Ascending aorta (tissue), 2 donors: ENCODE data around the gene SHOC2. TPM values are rescaled to one million over a fixed set of nuclear protein-coding genes. Genes with fewer than 3 reads are reported as not detected.

ENCODE experiments used
- DNase-seq, 2 donors: peaks; one replicate each; pipeline ENCODE4 v3.0.0-alpha.2; 2019; ENCODE audit warnings: low spot score in 2 of 2
- H3K27ac ChIP-seq, 2 donors: fragments of 200-600 bp; sonication (generic); one replicate each; pipeline ENCODE4 v1.5.1; 2016 to 2017; ENCODE audit warnings: mild to moderate bottlenecking in 1 of 2
- H3K27me3 ChIP-seq: fragments of 200-600 bp; sonication (generic); one replicate; pipeline ENCODE4 v1.5.1; 2017
- H3K36me3 ChIP-seq, 2 donors: fragments of 200-600 bp; sonication (generic); one replicate each; pipeline ENCODE4 v1.5.1; 2016
- H3K4me1 ChIP-seq, 2 donors: fragments of 200-600 bp; sonication (generic); one replicate each; pipeline ENCODE4 v1.5.1; 2016 to 2017; ENCODE audit warnings: mild to moderate bottlenecking in 1 of 2
- H3K4me3 ChIP-seq, 2 donors: fragments of 200-600 bp; sonication (generic); one replicate each; pipeline ENCODE4 v1.5.1; 2016 to 2017; ENCODE audit warnings: mild to moderate bottlenecking in 1 of 2
- H3K9me3 ChIP-seq, 2 donors: fragments of 200-600 bp; sonication (generic); one replicate each; pipeline ENCODE4 v1.5.1; 2016
- CTCF ChIP-seq, 3 experiments: fragments of 200-600 bp in 2 of 3; fragments of 450-650 bp in 1 of 3; sonication (generic) in 2 of 3; IDR thresholded peaks; one replicate each; pipeline ENCODE4 v1.5.1; 2016 to 2019; ENCODE audit warnings: antibody characterized with exemption in 3 of 3, mild to moderate bottlenecking in 1 of 3, moderate library complexity in 1 of 3
- intact Hi-C: fragments of 100-400 bp; cut with DNase I; formaldehyde crosslinking; loops from one replicate; pipeline ENCODE4 v1.15.1; 2023
- total RNA-seq: library from RNA; depleted of rRNA; stranded (reverse); fragments of >200 nt; gene quantifications from one replicate; pipeline ENCODE4 v1.1.0, GENCODE V29; 2016

SHOC2 gene
- total RNA-seq, 1 donor from 2014 or later, result 49.6 TPM

DNA sequence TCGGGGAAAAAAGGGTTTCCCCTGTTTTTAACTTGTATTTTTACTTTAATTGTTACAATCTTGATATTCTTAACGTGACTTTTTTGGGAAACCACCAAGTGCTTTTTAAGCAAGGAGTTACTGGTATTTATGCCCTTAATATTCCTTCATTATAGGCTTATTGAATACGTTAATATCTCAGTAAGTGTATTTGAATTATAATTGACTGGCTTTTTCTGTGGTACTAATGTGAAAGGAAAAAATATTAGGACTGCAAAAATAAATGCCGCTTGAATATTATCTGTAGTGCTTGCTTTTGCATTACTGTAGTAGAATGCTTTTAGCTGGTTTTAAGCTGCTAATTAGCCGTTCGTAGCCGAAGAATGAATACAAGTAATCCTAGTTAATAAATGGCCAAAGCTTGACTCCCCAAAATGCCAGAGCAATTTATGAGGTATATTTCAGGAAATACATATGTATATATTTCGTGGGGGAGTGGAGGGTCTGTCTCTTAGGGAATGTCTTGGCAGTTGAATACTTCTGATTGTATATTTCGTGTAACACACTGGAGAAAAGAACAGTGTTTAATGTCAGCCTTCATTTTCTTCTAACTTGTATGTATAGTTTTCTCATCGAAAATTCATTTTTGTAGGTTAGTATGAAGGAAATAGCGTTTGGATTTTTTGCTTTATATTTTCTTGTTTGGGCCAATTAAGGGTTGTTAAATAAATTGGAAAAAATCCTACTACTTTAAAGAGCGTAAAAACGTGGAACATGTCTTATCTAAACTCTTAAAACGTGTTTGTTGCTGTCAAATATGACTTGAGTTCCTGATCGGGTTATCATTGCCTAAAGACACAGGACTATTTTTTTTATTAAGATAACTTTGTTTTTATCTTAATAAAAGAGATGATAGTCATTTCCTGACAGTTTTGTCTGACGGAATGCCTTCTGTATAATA lies 46.1 kb upstream of the SHOC2 start:
- DNase-seq, result no peak
- no peak for TF ChIP-seq CTCF (IDR thresholded peaks at IDR 0.05)
- H3K36me3 ChIP-seq, result no peaks in the 10 kb centered on the region
- H3K4me1 ChIP-seq, result peaks cover 4 to 24% of the 10 kb centered on the region in 2 donors
- peak overlapping the region; percentile 87 to 88 for H3K4me3 ChIP-seq
- intact Hi-C loops, result loop anchor here (2.0 to 5.0 kb wide), 3 partner anchors 52 to 126 kb away; no protein-coding TSS in a partner anchor
- H3K27me3 ChIP-seq, result no peaks in the 10 kb centered on the region
- H3K9me3 ChIP-seq, result no peaks in the 10 kb centered on the region
- H3K27ac ChIP-seq, result peak overlapping the region; percentile 97 to 99

GRCh38 chr10:110873951-110874350 lies 45.5 kb upstream of the SHOC2 start:
- no peaks in the 10 kb centered on the region for H3K9me3 ChIP-seq
- TF ChIP-seq CTCF (IDR thresholded peaks at IDR 0.05), result no peak
- H3K36me3 ChIP-seq, result no peaks in the 10 kb centered on the region
- H3K27ac ChIP-seq, result no peak overlapping the region
- peak overlapping the region; percentile 87 to 88 for H3K4me3 ChIP-seq
- peaks cover 4 to 22% of the 10 kb centered on the region in 2 donors for H3K4me1 ChIP-seq
- DNase-seq, result no peak
- intact Hi-C loops, result loop anchor here (2.0 to 5.0 kb wide), 3 partner anchors 53 to 127 kb away; no protein-coding TSS in a partner anchor
- H3K27me3 ChIP-seq, result no peaks in the 10 kb centered on the region

- intact Hi-C loops, result no loop called here
- no peak for TF ChIP-seq CTCF (IDR thresholded peaks at IDR 0.05)
- Histone ChIP-seq H3K36me3 (no peaks in the 10 kb centered on the region), H3K4me1 (peaks cover 2 to 15% of the 10 kb centered on the region in 2 donors), H3K27ac (no peak overlapping the region), H3K27me3 (no peaks in the 10 kb centered on the region), H3K4me3 (no peak overlapping the region), H3K9me3 (no peaks in the 10 kb centered on the region)
- DNase-seq, result no peak
Measured at GRCh38 chr10:110876000-110876399, 43.4 kb upstream of the SHOC2 start.

DNA sequence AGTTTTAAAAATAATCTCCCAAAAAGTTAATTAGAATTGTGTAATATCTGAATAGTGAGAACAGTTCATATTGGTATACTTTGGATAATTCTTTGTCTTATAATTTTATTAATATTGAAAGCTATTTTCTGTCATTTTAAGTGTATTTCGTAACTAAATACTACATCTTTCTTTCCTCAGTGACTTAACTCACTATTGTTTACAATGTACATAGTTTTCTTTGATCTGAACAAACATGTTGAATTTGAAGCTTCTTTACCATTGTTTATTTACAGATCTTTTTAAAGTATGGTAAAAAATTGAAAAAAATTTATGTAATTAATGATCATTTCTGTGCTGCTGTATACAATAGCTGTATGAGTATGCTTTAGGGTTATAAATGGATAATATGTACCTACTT lies 42.6 kb upstream of the SHOC2 start:
- Histone ChIP-seq H3K27ac (no peak overlapping the region), H3K4me1 (peaks cover 0 to 15% of the 10 kb centered on the region in 2 donors), H3K9me3 (no peaks in the 10 kb centered on the region), H3K27me3 (no peaks in the 10 kb centered on the region), H3K36me3 (no peaks in the 10 kb centered on the region), H3K4me3 (no peak overlapping the region)
- DNase-seq, result no peak
- intact Hi-C loops, result no loop called here
- no peak for TF ChIP-seq CTCF (IDR thresholded peaks at IDR 0.05)

DNA sequence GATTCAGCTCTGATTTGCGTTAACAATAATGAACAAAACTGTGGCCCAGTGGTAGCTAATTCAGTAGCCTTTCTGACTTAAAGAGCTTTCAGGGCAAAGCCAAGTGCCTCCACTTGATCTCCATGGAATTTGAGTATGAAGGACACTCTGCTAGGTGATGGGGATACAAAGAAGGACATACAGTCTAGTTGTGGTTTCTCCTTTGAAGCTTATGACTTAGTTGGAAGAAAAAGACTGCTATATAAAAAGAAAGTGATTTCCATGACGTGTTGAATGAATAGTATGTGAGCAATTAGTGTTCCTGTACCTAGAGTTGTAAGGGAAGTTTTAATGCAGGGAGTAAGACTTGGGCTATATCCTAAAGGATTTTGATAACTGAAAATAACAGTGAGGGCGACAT lies 39.4 kb upstream of the SHOC2 start:
- no peaks in the 10 kb centered on the region for H3K27me3 ChIP-seq
- intact Hi-C loops, result no loop called here
- no peak for TF ChIP-seq CTCF (IDR thresholded peaks at IDR 0.05)
- H3K9me3 ChIP-seq, result no peaks in the 10 kb centered on the region
- no peak overlapping the region for H3K4me3 ChIP-seq
- H3K4me1 ChIP-seq, result peaks cover 3 to 7% of the 10 kb centered on the region in 2 donors
- H3K36me3 ChIP-seq, result peaks cover 0 to under 1% of the 10 kb centered on the region in 2 donors
- no peak for DNase-seq
- H3K27ac ChIP-seq, result peak overlapping the region; percentile 29 to 54
